Caco-2 (cell line): ENCODE results near the gene KTI12. TPM values are rescaled to one million over a fixed set of nuclear protein-coding genes. Genes with fewer than 3 reads are reported as not detected.

Source experiments
- BruUV-seq: library from RNA; stranded (reverse); fragments of 400-500 nt; replicated peaks from 2 replicates; lab custom pipeline; 2021; lab: Mats Ljungman, UMichigan
- CTCF ChIA-PET: fragments of 300-600 bp; sonication (Branson Sonifier 250); formaldehyde crosslinking; loops from one replicate; lab custom pipeline; 2022; ENCODE audit warnings: antibody characterized with exemption; lab: Charles Lee
- POLR2A ChIA-PET: fragments of 300-600 bp; sonication (Branson Sonifier 250); formaldehyde crosslinking; loops from one replicate; lab custom pipeline; 2022; ENCODE audit warnings: antibody characterized with exemption; lab: Charles Lee
- DNase-seq, 2 experiments: peaks; one replicate each; pipeline versions ENCODE4 v3.0.0 to v3.0.0-alpha.2; 2020 to 2022
- H3K27me3 ChIP-seq: replicated peaks from 2 replicates; pipeline ENCODE4 v1.6.0; 2011; ENCODE audit warnings: low read length; ENCODE audit not compliant: control insufficient read depth, insufficient read depth
- H3K36me3 ChIP-seq: 2 replicates; pipeline ENCODE4 v1.5.1; 2011; ENCODE audit warnings: low read length; ENCODE audit not compliant: control insufficient read depth, insufficient read depth
- H3K4me1 ChIP-seq: fragments of 250-450 bp; sonication (Bioruptor Pico); 2 replicates; pipeline ENCODE4 v1.5.1; 2020; ENCODE audit warnings: mild to moderate bottlenecking
- H3K4me3 ChIP-seq: 2 replicates; pipeline ENCODE4 v1.5.1; 2011; ENCODE audit warnings: low read depth, mild to moderate bottlenecking, control low read depth, low read length
- H3K9me3 ChIP-seq: fragments of 250-450 bp; sonication (Bioruptor Pico); 2 replicates; pipeline ENCODE4 v1.5.1; 2020; ENCODE audit warnings: mild to moderate bottlenecking, moderate library complexity
- H3K27ac Mint-ChIP-seq: one replicate; pipeline ENCODE4 v1.8.0; 2022; ENCODE audit warnings: mixed read lengths; ENCODE audit not compliant: unreplicated experiment
- H3K27me3 Mint-ChIP-seq: one replicate; pipeline ENCODE4 v1.8.0; 2022; ENCODE audit warnings: mixed read lengths; ENCODE audit not compliant: insufficient read depth, unreplicated experiment
- H3K36me3 Mint-ChIP-seq: one replicate; pipeline ENCODE4 v1.8.0; 2022; ENCODE audit warnings: mild to moderate bottlenecking, mixed read lengths; ENCODE audit not compliant: insufficient read depth, unreplicated experiment
- H3K4me1 Mint-ChIP-seq: one replicate; pipeline ENCODE4 v1.8.0; 2022; ENCODE audit warnings: low read depth, mixed read lengths; ENCODE audit not compliant: unreplicated experiment
- H3K4me3 Mint-ChIP-seq: one replicate; pipeline ENCODE4 v1.8.0; 2022; ENCODE audit warnings: mild to moderate bottlenecking, moderate library complexity, mixed read lengths; ENCODE audit not compliant: unreplicated experiment
- H3K9me3 Mint-ChIP-seq: one replicate; pipeline ENCODE4 v1.8.0; 2022; ENCODE audit warnings: mixed read lengths; ENCODE audit not compliant: unreplicated experiment
- CTCF ChIP-seq, 2 experiments: fragments of 200-600 bp in 1 of 2; IDR thresholded peaks; 1 replicate in 1 of 2; 2 replicates in 1 of 2; pipeline versions ENCODE4 v1.5.1 to v1.8.0; 2011 to 2022; ENCODE audit warnings: antibody characterized with exemption in 1 of 2, control low read depth in 1 of 2, inconsistent platforms in 1 of 2, low read depth in 1 of 2, low read length in 1 of 2, mild to moderate bottlenecking in 1 of 2, moderate library complexity in 1 of 2; ENCODE audit not compliant: insufficient read depth in 1 of 2, severe bottlenecking in 1 of 2, unreplicated experiment in 1 of 2
- intact Hi-C: fragments of 100-400 bp; cut with micrococcal nuclease; formaldehyde crosslinking; loops from one replicate; pipeline ENCODE4 v1.10.0; 2022; ENCODE audit not compliant: unreplicated experiment
- total RNA-seq: library from RNA; stranded (reverse); gene quantifications from 2 replicates; pipeline ENCODE4 v1.2.3, GENCODE V29; 2022

Gene KTI12
- total RNA-seq, 1 experiment from 2014 or later, result 11.8 TPM

GRCh38 chr1:51986718-51987117 lies 46.9 kb downstream of the KTI12 start:
- H3K36me3 Mint-ChIP-seq, result no peaks in the 10 kb centered on the region

DNA sequence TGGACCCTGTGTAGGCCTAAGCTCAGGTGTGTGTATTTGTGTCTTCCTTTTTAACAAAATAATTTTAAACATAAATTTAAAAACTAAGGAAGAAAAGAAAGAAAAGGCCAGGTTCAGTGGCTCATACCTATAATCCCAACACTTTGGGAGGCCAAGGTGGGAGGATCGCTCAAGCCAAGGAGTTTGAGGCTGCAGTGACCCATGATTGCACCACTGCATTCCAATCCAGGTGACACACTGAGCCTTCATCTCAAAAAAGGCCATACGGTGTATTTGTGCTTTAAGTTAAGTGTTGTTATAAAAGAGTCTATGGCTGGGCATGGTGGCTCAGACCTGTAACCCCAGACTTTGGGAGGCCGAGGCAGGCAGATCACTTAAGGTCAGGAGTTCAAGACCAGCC lies 51.4 kb downstream of the KTI12 start:
- H3K27ac Mint-ChIP-seq, result no peak overlapping the region
- BruUV-seq, result no TSS peak
- H3K36me3 ChIP-seq, result no peaks in the 10 kb centered on the region
- no peak for TF ChIP-seq CTCF (IDR thresholded peaks at IDR 0.05; ENCODE audit: insufficient read depth in 1 of 2, low read depth in 1 of 2, low read length in 1 of 2, severe bottlenecking in 1 of 2, unreplicated experiment in 1 of 2)
- no peak overlapping the region for H3K4me3 ChIP-seq
- POLR2A ChIA-PET, result no interaction called here
- CTCF ChIA-PET, result no interaction called here
- intact Hi-C loops, result no loop called here
- no peaks in the 10 kb centered on the region for H3K9me3 Mint-ChIP-seq
- H3K4me1 ChIP-seq, result peaks cover 20% of the 10 kb centered on the region
- peaks cover 17% of the 10 kb centered on the region for H3K4me1 Mint-ChIP-seq
- peaks cover 5% of the 10 kb centered on the region for H3K36me3 Mint-ChIP-seq
- no peak for DNase-seq
- no peaks in the 10 kb centered on the region for H3K27me3 ChIP-seq
- no peaks in the 10 kb centered on the region for H3K27me3 Mint-ChIP-seq
- no peak overlapping the region for H3K4me3 Mint-ChIP-seq
- no peaks in the 10 kb centered on the region for H3K9me3 ChIP-seq

More at GRCh38 chr1:51986718-51987117, 46.9 kb downstream of the KTI12 start:
- no peak for DNase-seq
- intact Hi-C loops, result no loop called here
- Mint-ChIP-seq H3K9me3 (no peaks in the 10 kb centered on the region), H3K27me3 (no peaks in the 10 kb centered on the region), H3K4me1 (peaks cover 16% of the 10 kb centered on the region), H3K4me3 (no peak overlapping the region), H3K27ac (no peak overlapping the region)
- BruUV-seq, result no TSS peak
- H3K9me3 ChIP-seq, result no peaks in the 10 kb centered on the region
- POLR2A ChIA-PET, result no interaction called here
- H3K4me1 ChIP-seq, result no peaks in the 10 kb centered on the region
- TF ChIP-seq CTCF (IDR thresholded peaks at IDR 0.05; ENCODE audit: insufficient read depth in 1 of 2, low read depth in 1 of 2, low read length in 1 of 2, severe bottlenecking in 1 of 2, unreplicated experiment in 1 of 2), result no peak
- CTCF ChIA-PET, result no interaction called here
- no peaks in the 10 kb centered on the region for H3K36me3 ChIP-seq
- no peaks in the 10 kb centered on the region for H3K27me3 ChIP-seq
- no peak overlapping the region for H3K4me3 ChIP-seq

Other genes with a start within 250 kb of the KTI12 start
- 109 and 111 TPM in 2 replicates for gene NRDC, start 155.1 kb downstream of the KTI12 start, total RNA-seq
- 11.6 and 13.6 TPM in 2 replicates for gene RAB3B, start 43.1 kb downstream of the KTI12 start, total RNA-seq
- gene TXNDC12, start 21.4 kb upstream of the KTI12 start, total RNA-seq, result 54.3 and 61.1 TPM in 2 replicates
- gene BTF3L4, start 22.5 kb upstream of the KTI12 start, total RNA-seq, result 55.3 and 73.7 TPM in 2 replicates
- 18.0 and 18.4 TPM in 2 replicates for gene ZFYVE9, start 108.3 kb upstream of the KTI12 start, total RNA-seq